ENCODE measurements around the gene YIF1B. TPM values are rescaled to one million over a fixed set of nuclear protein-coding genes. Genes with fewer than 3 reads are reported as not detected.
"Not testable (repeated sequence)": the region's sequence is repeated elsewhere in the genome, so short reads cannot be mapped to it uniquely, and the experiment has no call there.

The YIF1B gene
- total RNA-seq, 1 donor from 2014 or later: 78.7 TPM

DNA sequence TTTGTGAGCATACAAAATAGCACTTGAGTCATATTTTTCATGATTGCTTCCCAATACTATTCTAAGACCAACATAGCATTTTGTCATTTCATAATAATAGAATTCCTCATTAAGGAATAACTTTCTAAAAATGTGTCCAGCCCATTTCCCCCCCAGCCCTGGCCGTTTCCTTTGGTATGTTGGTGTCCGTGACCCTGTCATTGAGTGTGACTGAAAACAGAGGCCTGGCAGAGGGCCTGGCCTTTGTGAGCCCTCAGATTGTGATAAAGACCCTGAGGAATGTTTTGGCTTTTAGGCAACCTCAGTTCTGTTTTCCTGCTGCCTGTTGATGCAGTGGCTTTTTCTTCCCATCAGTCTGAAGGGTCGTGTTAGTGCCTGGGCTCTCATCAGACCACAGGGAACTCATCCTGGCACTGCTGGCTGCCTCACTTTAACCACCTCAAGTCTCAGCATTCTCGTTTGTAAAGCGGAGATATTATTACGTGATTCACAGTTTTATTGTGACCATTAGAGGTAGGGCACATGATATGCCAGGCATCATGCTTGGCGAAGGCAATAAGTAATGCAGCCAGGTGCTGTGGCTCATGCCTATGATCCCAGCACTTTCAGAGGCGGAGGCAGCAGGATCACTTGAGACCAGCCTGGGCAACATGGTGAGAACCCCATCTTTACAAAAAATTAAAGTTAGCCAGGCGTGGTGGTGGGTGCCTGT, 37.6 kb downstream of the YIF1B start:
- DNase-seq (ENCODE audit: low read depth, low spot score): peak; percentile 75

DNA sequence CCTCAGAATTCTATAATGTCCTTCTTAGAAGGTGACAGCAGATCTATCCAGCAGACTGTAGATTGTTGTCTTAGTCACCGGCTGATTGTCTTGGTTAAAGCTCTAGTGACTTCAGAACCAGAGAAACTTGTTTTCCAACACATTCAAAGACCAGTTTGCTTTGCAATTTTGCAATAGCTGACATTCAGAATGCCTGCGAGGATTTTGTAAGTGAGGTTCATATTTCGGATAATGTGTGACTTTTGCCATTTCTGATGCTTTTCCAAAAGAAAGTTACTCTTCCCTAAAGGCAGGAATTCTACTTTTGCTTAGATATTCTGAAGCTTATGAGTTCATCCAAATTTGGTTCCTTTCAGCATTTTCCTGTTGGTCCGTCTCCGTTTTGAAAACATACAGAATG, 38.2 kb downstream of the YIF1B start:
- DNase-seq (ENCODE audit: low read depth, low spot score): no peak

DNA sequence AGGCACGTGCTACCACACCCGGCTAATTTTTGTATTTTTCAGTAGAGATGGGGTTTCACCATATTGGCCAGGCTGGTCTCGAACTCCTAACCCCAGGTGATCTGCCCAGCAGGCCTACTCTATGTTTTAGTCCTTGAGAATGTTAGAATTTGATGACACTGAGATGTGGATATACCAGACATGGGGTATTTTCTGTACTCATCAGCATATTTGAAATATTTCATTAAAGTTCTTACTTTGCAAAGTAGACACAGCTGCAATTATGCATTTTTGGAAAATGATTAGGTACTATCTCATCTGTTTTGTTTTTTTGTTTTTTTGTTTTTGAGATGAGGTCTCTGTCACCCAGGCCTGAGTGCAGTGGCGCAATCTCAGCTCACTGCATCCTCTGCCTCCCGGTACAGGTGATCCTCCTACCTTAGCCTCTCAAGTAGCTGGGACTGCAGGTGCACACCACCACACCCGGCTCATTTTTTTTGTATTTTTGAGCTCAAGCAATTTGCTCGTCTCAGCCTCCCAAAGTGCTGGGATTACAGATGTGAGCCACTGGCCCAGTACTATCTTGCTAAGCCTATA, 38.7 kb downstream of the YIF1B start:
- DNase-seq (ENCODE audit: low read depth, low spot score): no peak

DNA sequence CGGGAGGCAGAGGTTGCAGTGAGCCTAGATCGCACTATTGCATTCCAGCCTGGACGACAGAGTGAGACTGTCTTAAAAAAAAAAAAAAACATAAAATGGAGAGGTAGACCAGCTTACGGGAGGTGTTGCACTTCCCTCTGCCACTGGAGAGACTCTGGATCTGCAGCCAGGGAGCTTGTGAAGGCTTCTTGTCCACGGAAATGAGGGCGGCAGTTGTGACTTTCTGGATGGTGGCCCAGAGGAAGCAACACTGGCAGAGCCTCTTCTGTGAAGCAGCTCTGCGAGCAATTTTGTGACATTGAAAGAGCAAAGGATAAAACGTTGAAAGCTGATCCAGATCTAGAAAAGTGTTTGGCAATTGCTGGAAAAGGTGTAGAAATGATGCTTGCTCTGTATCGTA, 41.0 kb downstream of the YIF1B start:
- no peak for DNase-seq (ENCODE audit: low read depth, low spot score)

DNA sequence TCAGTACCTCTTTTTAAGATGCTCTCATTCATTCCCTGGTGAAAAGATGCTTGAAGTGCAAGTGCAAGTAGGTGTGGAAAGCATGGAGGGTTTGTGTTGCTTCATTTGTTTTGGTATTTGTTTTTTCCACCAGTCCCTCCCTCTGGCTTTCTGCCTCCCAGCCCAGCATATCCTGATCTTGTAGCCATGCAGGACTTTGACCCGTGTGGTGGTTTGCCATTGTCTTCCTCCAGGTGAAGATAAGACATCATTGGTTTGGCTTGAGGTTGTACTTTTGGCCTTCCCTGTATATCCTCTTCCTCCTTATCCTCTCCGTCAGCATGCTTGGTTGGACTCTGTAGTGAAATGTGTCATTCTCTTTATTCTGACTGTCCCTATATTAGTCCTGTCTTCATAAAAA, 42.2 kb downstream of the YIF1B start:
- no peak for DNase-seq (ENCODE audit: low read depth, low spot score)

DNA sequence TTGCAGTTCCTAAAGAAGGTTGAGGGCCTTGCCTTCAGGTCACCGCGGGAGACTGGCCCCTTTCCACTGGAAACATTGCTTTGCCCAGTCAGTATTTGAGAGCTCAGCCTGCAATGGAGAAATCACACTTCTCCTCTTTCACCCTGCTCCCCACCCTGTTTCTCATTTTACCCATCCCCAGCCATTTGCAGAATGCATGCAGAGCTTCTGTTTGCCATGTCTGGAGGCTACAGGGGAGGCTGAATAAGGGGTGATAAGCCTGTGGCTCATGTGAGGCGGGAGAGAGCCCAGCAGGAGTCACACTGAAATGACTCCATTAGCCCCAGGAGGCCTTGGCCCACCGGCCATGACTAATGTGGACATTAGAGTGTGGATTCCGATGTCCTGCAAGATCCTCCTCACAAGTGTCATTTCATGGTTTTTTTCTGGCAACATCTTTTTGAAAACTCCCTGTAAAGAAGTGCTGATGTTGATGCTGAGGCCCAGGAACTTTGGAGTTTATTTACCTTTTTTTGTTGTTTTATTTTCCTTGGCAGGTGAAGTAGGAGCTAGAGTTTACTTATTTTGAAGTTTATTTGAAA, 45.1 kb downstream of the YIF1B start:
- DNase-seq (ENCODE audit: low read depth, low spot score): no peak

DNA sequence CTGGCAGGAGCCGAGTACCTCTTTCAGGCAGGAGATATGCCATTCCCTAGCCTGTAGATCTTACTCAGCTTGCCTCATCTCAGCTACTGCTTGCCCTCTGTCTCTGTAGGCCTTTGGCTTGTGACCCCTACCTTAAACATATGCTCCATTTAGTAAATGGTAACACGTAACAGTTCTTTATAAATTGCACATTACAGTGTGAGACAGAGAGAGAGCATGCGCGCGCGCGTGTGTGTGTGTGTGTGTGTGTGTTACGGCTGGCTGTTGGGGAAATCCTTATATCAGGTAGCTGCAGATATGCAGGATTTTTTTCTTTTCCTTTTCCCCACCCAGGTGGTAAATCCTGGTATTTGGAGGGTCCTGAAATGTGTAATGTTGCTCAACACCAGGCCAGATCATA, 47.2 kb downstream of the YIF1B start:
- no peak for DNase-seq (ENCODE audit: low read depth, low spot score)

DNA sequence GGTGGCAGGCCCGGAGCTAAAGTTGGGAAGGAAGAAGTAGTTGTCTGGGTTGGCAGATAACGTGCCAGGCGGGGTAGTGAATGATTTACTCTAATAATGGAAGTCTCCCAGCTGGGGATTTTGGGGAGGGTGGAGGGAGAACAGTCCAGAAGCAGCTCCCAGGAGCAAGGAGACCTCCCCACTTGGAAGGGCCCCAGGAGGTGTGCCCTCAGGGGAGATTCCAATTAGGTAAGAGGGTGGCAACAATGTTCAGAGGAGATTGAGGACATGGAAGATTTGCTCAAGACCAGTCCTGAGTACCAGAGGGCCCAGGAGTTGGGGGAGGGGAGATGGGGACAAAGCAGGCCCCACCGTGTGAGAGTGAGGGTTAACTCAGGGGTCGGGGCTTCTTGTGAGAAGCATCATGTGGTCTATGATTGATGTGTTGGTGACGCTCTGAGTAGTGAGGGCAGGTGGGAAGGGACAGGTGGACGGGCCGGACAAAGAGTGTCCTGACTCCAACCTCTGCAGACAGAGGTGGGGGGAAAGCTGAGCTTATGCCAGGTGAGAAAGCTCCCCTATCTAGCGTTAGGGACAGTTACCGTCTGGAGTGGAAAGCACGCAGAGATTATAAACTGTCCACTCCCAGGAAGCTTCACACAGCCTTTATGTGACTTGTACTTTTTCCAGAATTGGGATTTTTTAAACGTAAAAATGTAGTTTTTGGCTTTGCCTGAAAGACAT, 47.8 kb downstream of the YIF1B start:
- DNase-seq (ENCODE audit: low read depth, low spot score): no peak

DNA sequence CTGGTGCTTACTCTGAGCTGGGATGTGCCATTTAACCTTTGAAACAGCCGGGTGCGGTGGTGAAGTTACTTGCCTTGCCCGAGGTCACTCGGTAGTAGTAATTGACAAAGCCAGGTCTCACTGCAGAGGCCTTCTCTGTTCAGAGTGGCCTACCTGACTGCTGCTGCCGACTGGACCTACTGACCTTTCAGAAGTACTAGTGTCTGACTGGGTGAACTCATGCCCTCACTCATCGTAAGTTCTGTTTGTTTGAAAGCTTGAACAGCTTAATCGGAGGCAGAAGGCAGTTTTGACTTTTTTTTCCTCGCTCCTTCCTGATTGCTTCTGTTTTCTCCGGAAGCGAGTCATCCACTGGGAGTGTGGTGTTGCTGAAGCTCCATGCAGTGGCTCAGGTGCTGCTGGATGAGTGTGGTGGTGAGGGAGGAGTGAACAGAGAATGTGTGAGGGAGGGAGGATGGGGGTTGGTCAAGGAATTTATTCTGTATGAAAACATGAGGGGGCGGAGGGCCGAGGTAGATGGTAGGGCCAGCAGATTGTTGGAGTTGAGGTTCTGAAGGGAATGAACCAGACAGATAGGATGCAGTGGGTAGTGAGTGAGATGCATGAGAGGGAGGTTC, 48.7 kb downstream of the YIF1B start:
- no peak for DNase-seq (ENCODE audit: low read depth, low spot score)

DNA sequence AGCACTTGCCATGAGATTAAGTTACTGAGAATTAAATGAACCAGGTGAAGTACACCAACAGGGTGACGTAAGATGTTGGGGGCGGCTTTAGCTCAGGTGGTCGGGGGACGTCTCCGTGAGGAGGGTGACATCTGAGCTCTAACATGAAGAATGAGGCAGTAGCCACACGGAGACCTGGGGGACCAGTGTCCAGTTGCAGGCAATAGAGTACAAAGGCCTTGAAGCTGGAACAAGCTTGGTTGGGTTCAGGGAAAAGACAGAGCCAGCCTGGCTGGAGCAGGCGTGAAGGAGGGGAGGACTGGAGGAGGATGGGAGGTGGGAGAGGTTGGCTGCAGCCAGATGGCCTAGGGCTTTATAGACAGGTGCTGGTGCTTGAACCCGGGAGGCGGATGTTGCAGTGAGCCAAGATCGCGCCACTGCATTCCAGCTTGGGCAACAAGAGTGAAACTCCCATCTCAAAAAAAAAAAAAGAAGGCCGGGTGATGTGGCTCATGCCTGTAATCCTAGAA, 49.8 kb downstream of the YIF1B start:
- DNase-seq (ENCODE audit: low read depth, low spot score): no peak

DNA sequence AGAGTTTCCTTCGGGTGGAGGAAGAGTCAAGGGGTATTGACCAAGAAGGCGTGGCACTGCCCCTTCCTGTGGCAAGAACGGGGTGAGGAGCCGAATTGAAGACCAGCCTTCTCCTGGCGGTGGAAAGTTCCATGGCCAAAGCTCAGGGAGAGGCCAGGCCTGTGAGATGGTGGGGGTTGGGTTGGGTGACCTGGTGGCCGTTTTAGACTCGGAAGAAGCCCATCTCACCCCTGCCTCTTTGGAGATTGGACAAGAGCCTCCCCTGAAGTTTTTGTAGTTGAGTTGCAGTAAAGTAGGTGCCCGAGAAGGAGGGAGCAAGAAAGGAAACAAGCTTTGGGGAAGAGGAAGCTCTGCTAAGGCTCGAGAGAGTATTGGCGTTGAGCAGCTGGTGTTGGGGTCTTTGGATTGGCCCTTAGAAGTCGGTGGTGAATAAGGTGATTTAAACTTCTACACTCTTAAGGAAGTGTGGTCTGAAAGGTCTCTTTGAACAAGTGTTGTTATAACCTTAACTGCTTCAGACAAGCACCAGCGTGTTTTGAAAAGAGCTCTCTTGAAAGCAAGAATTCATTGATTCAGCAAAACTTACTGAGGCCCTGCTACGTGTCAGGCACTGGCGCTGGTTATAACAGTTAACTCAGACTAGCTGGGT, 50.4 kb downstream of the YIF1B start:
- no peak for DNase-seq (ENCODE audit: low read depth, low spot score)

DNA sequence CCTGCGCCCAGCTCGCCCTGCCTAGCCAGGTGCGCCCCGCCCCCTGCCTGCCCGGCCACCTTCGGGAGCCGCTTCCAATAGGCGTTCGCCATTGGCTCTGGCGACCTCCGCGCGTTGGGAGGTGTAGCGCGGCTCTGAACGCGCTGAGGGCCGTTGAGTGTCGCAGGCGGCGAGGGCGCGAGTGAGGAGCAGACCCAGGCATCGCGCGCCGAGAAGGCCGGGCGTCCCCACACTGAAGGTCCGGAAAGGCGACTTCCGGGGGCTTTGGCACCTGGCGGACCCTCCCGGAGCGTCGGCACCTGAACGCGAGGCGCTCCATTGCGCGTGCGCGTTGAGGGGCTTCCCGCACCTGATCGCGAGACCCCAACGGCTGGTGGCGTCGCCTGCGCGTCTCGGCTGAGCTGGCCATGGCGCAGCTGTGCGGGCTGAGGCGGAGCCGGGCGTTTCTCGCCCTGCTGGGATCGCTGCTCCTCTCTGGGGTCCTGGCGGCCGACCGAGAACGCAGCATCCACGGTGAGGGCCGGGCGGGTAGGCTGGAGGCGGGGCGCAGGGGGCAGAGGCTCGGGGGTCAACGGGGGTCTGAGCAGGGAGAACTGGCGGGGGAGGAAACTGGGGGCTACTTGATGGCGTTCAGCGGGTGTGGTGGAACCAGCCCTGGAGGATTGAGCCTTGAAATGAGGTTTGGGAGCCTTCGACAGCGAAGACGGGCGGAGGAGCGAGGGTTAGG, 51.1 kb downstream of the YIF1B start, which contains the start of gene SPINT2:
TSS of gene SPINT2 (plus strand) at position 88 of the 727 bp plus-strand sequence. CDS start at position 408, 320 bp downstream.
- DNase-seq (ENCODE audit: low read depth, low spot score): no peak

DNA sequence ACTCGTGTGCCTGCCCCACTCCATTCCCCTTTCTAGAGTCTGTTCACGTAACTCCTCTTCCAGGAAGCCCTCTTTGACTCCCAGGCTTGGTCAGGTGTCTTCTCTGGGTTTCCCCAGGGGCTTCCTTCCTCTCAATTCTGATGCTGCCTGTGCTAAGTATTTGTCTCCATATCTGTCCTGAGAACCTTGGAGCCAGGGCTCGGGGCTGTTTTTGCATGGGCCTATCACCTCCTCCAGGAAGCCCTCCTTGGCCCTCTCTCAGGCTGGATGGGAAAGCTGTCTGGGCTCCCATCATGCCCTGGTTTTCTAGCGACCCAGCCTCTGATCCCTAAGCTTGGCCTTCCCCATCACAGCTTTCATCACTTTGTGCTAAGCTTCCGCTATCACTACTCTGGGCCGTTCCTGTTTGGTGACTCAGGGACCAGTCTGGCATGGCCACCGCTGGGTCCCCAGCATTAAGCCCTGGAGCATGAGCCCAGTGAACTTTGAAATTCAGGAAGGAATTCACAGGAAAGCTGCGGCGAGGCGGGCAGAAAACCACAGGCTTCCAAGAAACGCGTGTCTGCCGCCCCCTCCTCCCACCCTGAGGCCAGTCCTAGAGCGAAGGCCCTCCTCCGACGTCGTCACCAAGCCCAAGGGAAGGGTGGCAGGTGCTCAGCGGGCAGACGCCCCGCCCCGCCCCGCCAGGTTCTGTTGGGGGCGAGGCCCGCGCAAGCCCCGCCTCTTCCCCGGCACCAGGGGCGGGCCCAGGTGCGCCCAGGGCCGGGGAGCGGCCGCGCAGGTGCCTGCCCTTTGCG, 51.9 kb downstream of the YIF1B start:
- no peak for DNase-seq (ENCODE audit: low read depth, low spot score)

DNA sequence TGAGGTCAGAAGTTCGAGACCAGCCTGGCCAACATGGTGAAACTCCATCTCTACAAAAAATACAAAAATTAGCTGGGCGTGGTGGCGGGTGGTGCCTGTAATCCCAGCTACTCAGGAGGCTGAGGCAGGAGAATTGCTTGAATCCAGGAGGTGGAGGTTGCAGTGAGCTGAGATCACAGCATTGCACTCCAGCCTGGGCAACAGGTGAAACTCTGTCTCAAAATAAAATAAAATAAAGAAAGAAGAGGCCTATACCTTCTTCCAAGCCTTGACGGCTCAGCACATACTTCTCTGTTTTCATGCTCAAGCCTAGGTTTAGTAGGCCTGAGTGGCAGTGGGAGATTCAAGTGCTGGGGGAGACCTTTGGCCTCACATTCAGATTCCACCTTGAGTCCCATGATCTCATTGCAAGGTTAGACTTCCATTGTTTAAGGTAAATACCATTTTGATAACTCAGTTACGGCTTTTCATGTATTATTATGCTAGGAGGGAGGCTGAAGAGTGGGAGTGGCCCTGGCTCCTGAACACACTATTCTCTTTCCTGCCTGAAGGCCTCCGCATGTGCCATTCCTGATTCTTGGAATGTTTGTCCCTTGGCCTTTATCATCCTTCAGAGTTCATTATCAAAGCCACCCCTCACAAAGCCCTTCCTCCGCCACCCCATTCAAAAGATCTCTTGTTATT, 53.0 kb downstream of the YIF1B start:
- DNase-seq (ENCODE audit: low read depth, low spot score): no peak

DNA sequence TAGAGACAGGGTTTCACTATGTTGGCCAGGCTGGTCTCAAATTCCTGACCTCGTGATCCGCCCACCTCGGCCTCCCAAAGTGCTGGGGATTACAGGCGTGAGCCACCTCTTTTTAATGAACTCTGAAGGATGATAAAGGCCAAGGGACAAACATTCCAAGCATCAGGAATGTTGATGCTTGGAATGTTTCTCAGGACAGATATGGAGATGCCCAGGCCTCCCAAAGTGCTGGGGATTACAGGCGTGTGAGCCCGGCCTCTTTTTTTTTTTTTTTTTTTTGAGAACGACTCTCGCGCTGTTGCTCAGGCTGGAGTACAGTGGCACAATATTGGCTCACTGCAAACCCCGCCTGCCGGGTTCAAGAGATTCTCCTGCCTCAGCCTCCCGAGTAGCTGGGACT, 53.8 kb downstream of the YIF1B start:
- DNase-seq (ENCODE audit: low read depth, low spot score): not testable (repeated sequence)

DNA sequence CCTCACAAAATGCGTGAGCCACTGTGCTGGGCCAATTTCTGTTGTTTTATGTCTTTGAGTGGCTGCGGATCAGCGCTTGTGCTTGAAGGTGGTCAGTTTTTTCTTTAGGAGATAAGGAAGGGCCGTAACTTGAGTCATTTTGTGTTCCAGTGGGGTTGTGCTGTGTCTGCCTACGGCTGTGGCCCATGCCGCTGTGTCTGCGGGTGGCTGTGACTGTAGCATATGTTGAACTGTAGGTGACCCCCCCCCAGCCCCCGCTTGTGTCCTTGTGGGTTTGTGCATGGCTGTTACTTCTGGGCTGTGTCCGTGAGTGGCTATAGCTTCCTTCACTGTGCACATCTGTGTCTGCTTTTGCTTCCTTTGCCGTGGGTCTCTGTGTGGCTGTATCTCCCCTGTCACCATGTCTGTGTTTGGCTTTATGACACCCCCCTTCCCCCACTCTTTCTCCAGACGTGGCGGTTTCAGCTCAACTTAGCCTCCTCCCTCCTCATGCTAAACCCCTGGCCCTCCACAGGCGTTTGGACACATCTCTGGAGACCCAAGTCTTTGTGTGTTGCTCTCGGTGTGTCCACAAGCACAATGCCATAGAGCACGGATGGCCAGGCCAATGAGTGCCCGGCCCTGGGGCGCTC, 60.2 kb downstream of the YIF1B start:
- no peak for DNase-seq (ENCODE audit: low read depth, low spot score)

DNA sequence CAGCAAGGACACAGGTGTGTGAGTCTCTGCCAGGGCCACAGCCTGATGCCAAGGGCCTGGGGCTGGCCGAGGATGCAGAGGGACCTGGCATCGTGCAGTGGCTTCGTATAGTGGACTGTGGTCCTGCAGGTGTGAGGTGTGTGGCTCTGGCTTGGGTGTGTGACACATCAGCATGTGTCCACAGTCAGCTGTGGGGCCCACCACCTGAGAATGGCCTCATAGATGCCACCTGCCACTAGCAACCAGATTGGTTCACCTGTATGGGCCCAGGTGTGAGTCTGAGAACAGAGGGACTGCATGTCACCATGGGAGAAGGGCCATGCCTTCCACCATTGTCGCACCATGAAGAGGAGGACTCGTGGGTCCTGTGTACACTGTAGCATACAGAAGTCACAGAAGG, 62.0 kb downstream of the YIF1B start:
- no peak for DNase-seq (ENCODE audit: low read depth, low spot score)
